Coronary artery (tissue), 2 donors: ENCODE measurements around the gene KATNB1.

Experiments
- DNase-seq: peaks from one replicate; pipeline ENCODE4 v3.0.0-alpha.2; 2017; ENCODE audit warnings: low spot score
- H3K27ac ChIP-seq, 2 donors: fragments of 200-600 bp; sonication (generic); one replicate each; pipeline ENCODE4 v1.5.1; 2016 to 2019
- H3K4me3 ChIP-seq: fragments of 200-600 bp; sonication (generic); 2 replicates; pipeline ENCODE4 v1.5.1; 2016; ENCODE audit warnings: mild to moderate bottlenecking, moderate library complexity
- CTCF ChIP-seq: fragments of 200-600 bp; sonication (generic); IDR thresholded peaks from one replicate; pipeline ENCODE4 v1.5.1; 2019; ENCODE audit warnings: antibody characterized with exemption

Gene KATNB1

GRCh38 chr16:57696240-57696639, 39.3 kb upstream of the KATNB1 start:
- H3K4me3 ChIP-seq: no peak overlapping the region
- TF ChIP-seq CTCF: no peak
- no peak overlapping the region for H3K27ac ChIP-seq
- peak; percentile 35 for DNase-seq

- DNase-seq: peak; percentile 62
- no peak for TF ChIP-seq CTCF
- H3K27ac ChIP-seq: no peak overlapping the region
- H3K4me3 ChIP-seq: no peak overlapping the region
These were observed 37.6 kb upstream of the KATNB1 start for GRCh38 chr16:57697896-57698537.

GRCh38 chr16:57698812-57699405, 36.7 kb upstream of the KATNB1 start:
- DNase-seq: peak; percentile 36
- H3K4me3 ChIP-seq: no peak overlapping the region
- no peak overlapping the region for H3K27ac ChIP-seq
- no peak for TF ChIP-seq CTCF

GRCh38 chr16:57699481-57699880, 36.1 kb upstream of the KATNB1 start:
- Histone ChIP-seq H3K4me3 (no peak overlapping the region), H3K27ac (no peak overlapping the region)
- peak; percentile 61 for DNase-seq
- no peak for TF ChIP-seq CTCF

GRCh38 chr16:57699899-57700298, 35.7 kb upstream of the KATNB1 start:
- no peak overlapping the region for H3K4me3 ChIP-seq
- DNase-seq: no peak
- no peak overlapping the region for H3K27ac ChIP-seq
- no peak for TF ChIP-seq CTCF

- DNase-seq: peak; percentile 58
- no peak for TF ChIP-seq CTCF
- Histone ChIP-seq H3K27ac (no peak overlapping the region), H3K4me3 (no peak overlapping the region)
These were observed 34.6 kb upstream of the KATNB1 start for GRCh38 chr16:57700781-57701551.
